GM19328 (cell line): ENCODE data around the gene PAM16.

ENCODE experiments used
- ATAC-seq: cut with Tn5 transposase; IDR thresholded peaks from one replicate; pipeline ENCODE4 v1.9.1; 2021; ENCODE audit warnings: mild to moderate bottlenecking, moderate library complexity; ENCODE audit not compliant: unreplicated experiment

PAM16 gene

DNA sequence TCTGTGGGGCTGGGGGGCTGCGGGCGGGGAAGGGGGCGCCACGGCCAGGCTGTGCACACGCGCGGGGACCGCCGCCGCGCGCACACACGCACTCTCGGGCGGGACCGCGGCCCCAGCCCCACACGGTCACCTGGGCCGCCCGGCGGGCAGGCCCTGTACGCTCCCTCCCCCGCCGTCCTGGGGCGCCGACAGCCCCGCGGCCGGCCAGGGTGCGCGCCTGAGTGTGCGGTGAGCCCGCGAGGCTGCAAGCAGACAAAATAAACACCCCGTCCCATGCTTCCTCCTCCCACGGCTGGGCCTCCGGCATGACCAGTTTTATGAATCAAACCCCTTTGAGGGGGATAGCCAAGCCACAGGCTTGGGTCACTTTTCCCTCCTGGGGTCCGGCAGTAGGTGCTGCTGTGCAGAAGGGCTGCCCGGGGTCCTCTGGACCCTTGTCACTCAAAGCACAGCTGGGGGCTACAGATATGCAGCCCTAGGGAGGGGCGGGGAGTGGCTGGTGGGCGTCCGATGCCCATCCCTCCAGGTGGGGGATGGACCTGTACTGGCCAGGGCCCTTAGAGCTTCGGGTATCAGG, 21.0 kb upstream of the PAM16 start:
- no peak for ATAC-seq

DNA sequence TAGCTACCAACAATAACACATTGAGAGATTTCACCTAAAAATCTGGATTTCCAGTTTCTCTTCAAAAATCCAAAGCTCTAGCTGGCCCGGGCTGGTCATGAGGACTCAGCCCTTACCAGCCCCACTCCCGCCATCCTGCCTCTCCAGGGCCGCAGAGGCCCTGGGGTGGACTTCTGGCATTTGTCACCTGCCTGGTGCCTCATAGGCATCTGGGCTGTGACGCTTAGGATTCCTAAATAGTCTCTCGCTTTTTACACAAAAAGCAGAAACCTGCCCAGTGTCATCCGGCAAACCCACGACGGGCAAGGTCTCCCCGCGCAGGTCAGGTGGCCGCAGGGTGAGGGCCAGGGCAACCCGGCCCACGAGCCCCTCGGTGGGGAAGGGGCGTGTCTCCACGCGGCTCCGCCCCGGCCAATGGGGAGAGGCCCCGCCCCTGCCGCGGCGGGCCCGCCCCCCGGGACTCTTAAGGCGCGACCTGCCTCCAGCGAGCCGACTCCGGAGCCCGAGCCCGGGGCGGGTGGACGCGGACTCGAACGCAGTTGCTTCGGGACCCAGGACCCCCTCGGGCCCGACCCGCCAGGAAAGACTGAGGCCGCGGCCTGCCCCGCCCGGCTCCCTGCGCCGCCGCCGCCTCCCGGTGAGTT, 20.4 kb upstream of the PAM16 start, which contains the start of gene VASN:
Gene VASN (plus strand): TSS at position 492 of the 644 bp plus-strand sequence. CDS start 9,030 bp downstream, outside the sequence.
- ATAC-seq: no peak

DNA sequence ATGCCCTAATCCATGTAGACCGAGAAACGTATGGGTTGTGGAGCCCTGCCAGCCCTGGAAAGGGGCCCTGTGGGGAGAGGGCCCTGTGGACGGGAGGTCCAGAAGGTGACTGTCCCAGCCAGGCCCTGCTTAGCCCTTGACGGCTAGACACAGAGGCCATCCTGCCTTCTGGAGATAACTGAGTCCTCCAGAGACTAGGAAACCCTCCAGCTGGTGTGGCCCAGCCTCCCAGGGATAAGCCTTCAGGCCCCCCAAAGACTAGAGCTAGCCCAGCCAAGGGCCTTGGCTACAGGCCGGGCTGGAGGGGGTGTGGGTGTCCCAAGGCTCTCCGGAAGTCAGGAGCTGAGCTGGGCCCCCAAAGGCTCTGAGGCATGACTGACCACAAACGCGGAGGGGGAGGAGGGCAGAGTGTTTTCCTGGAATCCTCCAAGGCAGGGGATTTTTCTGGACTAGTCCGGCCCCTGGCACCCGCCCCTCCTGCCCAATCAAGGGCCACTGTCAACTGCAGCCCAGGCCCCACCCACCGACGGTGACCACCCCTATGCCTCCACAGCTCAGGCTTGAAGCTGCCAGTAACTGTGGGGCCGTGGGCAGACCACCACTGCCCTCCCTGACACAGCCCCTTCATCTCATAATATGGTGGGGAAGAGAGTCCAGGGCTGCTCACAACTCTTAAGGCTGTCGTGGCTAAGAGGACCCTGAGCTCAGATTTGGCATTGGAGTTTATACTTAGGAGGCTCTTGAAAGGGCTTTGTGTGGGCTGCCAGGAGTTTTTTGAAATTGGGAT, 19.6 kb upstream of the PAM16 start:
- ATAC-seq: no peak

DNA sequence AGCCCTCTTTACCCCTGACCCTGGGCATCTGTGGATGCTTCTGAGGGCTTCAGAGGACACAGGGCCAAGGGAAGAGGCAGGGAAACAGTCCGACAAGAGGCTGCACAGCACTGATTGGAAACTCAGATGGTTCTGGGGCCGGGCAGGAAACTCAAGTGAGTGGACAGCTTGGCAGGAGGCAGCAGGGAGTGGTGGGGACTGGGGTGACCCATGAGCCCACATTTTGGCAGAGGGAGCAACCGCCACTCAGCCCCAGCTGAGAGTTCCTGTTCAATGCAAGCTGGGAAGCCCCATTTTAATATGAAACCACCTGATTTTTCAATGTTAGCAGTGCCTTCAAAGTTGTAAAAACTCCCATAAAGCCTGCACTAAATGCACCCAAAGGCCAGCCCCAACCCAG, 19.0 kb upstream of the PAM16 start:
- ATAC-seq: no peak

DNA sequence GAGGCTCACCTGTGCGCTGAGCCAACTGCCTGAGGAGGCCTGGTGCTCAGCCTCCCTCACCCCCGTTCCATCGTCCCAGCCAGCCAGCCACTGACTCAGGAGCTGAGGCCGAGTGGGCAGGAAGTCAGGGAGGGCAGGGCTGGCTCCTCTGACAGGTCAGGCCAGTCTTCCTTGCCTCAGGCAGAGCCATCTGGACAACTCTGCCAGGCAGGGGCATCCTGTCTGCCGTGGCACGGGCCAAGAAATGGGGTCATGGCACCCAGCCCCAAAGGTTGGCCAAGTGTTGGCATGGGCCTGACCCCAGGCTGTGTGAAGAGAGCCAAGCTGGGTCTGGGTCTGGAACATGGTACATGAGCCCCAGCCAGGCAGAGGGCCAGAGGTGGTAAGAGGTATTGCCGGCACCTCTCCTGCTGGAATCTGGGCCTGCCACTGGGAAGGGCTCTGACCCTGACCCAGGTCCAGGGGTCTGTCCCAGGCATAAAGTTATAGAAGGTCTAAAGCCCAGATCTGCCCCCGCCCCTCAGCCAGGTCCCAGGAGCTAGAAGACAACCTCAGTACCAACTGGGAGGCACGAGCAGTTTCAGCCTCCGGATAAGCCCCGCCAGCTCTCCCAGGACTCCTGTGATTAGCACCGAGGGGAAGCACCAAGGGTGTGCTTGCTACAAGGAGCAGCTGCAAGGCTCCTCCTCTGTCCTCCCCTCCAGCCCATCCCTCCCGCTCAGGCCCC, 18.0 kb upstream of the PAM16 start:
- ATAC-seq: no peak

DNA sequence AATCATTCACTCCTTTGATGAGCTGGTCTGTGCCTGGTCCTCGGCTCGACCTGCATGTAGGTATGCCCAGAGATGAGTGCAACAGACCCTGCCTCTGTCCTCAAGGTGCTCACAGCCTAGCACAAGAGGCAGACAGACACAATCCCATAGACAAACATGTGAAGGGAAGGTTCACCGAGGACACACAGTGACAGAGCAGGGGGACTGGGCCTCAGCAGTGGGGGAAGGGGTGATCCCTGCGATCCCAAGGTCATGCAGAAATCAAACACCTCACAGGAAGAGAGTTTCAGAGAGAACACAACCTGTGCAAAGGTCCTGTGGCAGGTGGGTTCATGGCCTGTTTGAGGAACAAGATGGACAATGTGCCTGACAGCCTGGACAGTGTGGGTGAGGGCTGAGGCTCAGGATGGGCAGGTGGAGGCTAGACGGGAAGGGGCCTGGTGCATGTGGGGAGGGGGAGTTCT, 16.3 kb upstream of the PAM16 start:
- no peak for ATAC-seq

DNA sequence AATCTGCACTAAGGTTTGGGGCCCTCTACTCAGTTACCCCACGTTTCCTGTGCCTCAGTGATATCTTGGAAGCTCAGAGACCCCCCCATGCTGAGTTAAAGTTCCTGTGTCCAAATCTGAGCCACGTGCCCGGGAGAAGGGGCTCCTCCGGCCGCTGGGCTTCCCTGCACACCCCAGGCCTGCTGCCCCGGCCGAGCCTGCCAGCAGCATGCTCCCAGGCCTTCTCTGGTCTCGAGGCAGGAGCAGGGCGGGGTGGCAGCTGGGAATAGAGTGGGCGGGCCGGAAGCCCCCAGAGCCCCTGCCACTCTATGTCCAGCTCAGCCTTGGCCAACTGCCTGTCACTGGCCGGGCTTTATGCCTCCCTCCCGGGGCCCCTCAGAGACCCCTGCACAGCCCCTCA, 14.9 kb upstream of the PAM16 start:
- ATAC-seq: no peak

DNA sequence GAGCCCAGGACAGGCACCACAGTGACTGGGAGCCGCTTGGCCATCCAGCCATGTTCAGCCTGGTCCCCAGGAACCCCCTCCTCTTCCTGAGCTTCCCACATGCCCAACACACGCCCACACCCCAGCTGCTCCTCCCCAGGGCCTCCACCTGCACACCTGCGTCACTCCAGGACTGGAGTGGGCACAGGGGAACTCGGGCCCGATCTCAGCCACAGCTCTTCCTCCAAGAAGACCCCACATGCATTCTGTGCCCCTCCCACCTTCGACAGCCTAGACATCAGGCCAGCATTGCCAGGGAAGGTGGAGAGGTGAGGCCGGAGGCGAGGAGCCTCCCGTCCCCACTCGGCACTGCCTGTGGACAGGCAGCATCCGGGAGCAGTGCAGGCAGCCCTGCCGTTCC, 14.5 kb upstream of the PAM16 start:
- no peak for ATAC-seq

DNA sequence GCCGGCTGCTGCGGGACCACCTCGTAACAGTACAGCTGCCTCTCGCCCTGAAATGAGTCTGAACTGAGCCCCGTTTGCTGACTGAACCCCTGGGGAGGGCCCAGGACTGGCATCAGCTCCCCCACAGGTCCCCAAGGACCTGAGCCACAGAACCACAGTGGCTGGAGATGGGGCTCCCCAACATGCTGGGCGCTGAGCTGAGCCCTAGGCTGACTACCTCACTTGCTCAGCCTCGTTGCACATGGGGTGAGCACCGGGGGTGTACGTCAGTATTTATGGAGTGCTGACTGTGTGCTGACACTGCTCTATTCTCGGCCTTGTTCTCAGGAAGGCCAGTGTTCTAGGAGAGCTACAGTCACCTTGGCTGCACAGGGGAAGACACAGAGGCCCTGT, 13.9 kb upstream of the PAM16 start:
- ATAC-seq: peak; percentile 58

DNA sequence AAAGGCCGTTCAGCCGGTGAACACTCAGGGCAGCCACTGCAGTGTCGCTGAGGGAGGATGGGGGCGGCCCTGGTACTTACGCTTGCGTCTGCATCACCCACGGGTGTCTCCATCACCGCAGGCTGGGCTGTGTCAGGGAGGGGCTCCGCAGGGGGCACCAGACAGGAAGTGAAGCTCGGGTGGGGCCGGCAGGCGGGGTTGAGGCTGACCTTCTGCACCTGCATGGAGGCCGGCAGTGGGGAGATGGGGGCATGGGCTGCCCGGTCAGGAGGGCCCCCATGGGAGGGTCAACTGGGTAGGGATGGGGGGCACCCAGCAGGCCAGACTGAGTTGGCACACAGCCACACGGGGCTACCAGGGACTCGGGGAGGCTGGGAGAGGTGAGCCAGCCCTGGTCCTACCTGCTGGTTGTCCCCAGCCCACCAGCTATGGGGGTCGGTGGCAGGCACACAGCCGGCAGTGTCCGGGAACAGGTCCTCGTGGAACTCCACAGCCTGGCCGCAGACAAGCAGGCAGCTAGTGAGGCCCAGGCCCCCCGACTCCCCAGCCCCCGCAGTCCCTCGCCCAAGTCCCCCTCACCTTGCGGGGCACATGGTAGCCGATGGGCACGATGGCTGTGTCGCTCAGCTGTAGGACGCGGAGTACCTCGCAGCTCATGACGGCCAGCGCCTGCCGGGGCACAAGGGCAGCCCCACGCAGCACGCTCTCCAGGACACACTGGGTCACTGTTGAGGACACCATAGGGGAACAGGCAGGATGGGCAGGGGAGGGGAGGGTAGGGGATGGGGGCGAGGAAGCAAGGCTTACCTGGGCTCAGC, 13.3 kb upstream of the PAM16 start:
- no peak for ATAC-seq

DNA sequence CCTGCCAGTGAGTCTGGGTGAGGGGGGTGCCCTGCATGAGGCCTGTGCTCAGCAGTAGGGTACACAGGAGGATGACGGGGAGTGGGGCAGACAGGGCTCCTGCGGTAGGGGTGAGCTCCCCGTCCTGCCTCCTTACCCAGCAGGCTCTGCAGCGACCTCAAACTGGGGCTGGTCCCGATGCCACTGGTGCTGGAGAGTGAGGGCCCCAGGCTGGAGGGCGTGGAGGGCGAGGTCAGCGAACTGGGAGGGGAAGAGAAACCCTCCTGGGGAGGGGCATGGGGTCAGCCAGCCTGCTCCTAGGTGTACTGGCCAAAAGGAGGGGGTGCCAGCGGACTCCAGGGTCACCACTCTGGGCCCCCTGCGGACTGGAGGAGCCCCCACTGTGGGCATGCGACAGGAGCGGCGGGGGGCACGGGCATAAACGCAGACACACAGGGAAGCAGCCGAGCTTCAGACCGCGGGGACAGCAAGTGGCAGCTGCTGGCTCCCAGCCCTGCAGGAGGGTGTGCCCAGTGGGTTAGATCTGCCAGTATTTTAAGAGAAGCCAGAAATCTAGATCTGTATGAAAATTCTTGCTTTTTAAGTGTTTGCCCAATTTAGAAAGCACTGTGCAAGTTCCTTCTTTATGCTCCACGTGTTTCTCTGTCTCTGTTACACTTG, 11.5 kb upstream of the PAM16 start:
- ATAC-seq: no peak

DNA sequence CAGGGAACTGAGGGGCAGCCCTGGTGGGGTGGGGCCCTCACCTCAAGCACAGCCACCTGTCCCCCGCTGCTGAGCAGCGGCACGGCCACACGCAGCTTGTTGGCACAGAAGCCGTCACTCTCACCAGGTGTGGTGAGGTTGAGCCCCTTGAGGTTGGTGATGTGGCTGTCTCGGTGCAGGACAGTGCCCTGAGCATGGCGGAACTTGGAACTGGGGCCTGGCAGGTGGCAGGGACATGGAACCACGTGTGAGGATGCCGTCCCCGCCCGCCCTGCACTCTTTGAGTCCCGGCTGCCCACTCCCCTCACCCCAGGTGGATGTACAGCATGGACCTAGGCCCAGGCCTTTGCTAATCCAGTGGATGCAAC, 10.8 kb upstream of the PAM16 start:
- ATAC-seq: no peak

DNA sequence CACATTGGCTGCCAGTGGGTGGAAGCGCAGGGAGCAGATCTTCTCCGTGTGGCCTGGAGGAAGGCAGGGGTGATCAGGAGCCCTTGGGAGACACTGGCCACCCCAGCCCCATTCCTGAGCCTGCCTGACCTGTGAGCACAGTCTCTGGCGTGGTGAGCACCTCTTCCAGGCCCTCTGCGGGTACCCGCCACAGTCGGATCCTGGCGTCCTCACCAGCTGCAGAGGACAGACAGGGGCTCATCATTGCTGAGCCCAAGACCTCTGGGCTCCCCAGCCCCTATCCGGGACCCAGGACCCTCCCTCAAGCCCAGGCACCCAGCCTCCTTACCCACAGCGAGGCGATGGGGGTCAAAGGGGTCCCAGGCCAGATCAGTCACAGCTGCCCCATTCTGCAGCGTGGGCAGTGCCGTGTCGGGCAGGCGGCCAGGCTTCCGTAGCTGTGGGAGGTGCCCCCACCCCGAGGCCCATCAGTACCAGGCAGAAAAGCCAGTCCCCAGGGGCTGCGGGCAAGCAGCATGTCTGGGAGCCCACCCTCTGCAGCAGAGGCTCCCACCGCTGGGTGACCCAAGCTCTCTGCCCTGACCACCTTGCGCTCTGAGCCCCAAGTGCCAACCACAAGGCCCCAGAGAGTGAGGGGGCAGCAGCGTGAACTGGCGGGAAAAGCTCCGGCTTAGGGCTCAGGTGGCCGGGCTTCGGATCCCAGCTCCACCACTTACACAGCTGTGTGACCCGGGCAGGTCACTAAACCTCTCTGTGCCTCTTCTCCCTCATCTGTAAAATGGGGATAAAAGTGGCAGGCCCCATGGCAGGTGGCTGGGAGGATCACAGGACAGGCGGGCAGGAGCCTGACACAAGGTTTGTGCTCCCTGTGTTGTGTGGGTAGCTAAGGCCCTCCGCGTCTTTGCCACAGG, 10.2 kb upstream of the PAM16 start:
- ATAC-seq: no peak

DNA sequence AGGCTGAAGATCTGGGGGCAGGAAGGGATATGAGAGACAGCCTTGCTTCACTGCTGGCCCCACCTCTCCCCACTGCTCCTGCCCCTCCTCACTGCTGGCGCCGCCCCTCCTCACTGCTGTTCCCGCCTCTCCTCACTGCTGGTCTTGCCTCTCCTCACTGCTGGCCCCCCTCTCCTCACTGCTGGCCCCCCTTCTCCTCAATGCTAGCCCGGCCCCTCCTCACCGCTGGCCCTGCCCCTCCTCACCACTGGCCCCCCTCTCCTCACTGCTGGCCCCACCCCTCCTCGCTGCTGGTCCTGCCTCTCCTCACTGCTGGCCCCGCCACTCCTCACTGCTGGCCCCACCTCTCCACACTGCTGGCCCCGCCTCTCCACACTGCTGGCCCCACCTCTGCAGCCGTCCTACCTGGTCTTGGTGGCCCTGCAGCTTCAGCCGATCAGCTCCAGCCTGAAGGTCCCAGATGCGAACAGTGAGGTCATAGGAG, 9.5 kb upstream of the PAM16 start:
- no peak for ATAC-seq

DNA sequence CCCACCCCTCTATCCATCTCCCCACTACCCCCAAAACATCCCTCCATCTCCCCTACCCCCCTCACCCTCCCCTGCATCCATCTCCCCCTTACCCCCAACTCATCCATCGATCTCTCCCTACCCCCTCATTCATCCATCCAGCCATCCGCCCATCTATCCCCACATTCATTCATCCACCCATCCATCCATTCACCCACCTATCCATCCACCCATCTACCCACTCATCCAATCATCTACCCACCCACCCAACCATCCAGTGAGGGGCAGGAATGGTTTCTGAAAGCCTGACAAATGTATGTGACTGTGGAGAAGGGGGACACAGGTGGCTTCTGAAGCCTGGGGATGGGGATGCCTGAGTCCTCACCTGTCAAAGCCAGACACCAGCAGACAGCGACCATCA, 8.8 kb upstream of the PAM16 start:
- ATAC-seq: no peak

DNA sequence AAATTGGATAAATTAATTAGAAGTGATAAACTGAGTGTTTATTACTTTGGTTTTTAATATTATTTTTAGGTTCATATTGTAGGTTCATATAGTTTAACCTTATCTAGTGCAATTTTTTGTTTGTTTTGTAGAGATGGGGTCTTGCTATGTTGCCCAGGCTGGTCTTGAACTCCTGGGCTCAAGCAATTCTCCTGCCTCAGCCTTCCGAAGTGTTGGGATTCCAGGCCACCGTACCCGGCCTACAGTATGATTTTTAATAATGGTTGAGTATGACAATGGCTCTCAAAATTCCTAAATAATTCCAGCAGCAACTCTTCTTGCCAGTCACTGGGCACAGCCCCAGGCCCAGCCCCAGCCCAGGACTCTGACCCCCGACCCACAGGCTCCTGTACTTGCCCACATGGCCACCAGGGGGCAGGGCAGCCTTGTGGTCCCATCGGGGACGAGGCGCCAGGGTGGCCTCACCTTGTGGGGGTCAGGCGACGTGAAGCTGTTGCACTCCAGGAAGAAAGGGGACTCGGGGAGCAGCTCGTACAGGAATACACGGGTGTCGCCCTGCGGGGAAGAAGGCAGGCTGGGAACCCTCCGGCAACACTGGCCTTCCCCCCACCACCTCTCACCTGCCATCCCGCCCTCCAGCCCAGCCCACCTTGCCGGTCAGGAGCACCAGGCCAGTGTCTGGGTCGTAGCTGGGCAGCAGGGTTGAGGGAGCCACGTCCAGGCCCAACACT, 7.9 kb upstream of the PAM16 start:
- ATAC-seq: no peak

DNA sequence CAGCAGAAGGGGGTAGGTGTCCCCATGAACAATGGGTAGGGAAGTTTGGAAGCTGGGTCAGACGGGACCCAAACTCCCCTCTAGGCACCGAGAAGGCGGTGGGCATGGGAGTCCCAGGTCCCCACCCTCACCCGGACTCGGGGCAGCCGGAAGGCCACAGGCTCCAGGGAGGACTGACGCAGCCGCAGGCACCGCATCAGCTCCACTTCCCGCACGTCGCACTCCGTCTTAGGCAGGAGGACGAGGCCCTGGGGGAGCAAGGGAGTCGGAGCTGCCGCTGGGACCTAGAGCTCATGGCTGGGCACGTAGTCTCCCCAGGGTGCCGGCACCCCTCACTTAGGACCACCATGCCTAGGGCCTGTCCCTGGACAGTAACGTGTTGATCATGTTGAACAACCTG, 7.1 kb upstream of the PAM16 start:
- no peak for ATAC-seq

DNA sequence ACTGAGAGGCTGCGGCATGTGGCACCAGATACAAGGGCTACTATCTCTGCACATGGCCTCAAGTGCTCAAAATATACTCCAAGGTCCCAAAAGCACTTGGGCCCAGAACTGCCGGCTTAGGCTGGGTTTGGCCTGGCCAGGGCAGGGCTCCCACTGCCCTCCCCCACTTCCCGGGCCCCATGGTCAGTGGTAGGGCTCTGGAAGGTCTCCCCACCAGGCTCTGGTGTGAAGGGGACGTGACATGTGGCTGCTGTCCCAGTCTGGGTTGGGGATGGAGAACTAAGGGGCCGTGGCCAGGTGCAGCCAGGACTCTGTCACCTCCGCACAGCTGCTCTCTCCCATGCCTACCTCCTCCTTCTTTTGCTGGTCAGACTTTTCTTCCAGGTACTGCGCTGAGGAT, 5.7 kb upstream of the PAM16 start:
- no peak for ATAC-seq
